HG03558 (cell line): ENCODE results near the gene NEK4.

Experiments used
- ATAC-seq: cut with Tn5 transposase; IDR thresholded peaks from one replicate; pipeline ENCODE4 v1.9.1; 2021; ENCODE audit warnings: moderate number of reproducible peaks; ENCODE audit not compliant: unreplicated experiment; ENCODE audit errors: extremely low read depth

The NEK4 gene

DNA sequence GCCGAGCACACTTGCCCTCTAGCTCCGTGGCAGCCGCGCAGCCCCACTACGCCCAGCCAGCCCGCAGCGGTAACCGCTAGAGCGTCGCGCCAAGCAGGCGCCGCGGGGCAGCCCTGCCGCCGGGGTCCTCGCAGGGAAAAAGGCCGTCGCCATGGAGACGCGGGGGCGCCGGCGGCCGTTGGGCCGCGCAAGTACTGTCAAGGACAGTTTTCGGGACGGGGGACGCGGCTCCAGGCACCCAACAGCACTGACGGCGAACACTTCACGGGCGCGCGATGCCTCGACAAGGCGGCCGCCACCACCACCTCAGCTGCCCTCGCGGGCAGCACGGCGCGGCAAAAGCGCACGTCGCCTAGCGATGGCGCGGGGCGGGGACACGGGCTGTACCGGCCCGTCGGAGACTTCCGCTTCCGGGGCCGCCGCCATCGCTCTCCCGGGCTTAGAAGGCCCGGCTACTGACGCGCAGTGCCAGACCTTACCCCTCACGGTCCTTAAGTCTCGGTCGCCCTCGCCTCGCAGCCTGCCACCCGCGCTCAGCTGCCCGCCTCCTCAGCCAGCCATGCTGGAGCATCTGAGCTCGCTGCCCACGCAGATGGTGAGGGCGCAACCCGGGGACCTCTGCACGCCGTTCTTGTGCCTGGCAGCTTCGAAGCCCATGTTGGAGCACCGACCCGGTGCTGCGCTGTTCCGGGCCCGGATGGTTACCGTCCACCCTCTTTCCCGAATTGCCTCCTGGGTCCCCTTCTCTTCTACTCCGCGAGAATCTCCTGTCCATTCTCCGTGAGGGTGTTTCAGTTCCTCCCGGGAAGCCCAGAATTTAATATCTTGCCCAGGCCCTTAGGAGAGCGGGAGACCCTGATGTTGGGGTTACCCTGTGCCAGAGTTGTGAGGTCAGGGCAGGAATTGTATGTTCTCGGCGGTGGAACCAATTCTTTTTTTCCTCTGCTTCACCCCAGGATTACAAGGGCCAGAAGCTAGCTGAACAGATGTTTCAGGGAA, 64.8 kb downstream of the NEK4 start, which contains the start of the genes GLT8D1 and SPCS1:
GLT8D1 (minus strand) TSS at position 104 of the 999 bp plus-strand sequence. CDS start 5,331 bp downstream, outside the sequence.
SPCS1 (plus strand) TSS at position 419 of the 999 bp plus-strand sequence; CDS start at position 560, 141 bp downstream.
- ATAC-seq, result peak; percentile 51

DNA sequence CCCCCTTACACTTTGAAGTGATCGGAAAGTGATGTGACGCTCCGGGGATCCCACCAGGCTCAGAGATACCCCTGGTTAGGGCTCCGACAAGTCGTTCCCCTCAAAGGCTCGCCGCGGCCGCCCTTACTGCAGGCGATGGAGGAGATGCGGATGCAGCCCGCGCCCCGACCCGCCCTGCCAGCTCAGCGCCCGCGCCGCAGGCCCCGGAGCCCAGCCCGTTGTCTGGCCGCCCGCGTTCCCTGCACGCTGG, 65.4 kb downstream of the NEK4 start:
- ATAC-seq, result no peak

DNA sequence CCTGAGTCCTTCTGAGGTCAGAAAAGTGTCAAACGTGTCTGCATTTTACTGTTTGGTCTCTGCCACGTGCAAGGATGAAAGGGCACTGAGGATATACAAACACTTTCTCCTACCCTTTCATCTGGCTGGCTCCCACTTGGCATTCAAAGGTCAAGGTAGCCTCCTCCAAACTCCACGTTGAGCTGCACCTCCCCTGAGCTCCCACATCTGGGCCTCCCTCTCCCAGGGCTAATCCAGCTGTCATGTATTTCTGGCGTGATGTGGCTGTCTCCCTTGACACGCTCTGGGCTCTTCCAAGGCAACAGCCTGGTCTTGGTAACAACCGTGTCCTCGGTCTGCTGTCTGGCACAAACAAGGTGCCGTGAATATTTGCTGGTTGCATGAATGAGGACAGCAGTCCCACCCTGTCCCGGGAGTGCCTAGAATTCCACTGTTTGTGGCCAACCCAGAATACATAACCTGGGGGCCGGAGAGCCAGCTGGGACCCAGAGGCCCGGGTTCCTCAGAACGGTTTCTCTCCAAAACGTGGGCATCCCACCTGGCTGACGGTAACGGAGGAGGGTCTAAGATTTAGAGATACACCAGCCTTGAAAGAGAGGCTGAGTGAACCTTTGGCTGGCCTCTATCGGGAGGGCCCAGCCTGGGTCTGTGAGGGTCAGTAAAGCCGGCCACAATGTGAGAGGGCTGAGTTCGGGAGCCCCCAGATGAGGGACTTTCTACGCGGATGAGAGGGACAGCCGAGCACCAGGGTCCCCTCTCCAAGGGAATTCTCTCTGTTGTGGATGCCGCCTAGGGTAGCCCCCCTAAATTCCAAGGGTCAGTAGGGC, 65.9 kb downstream of the NEK4 start:
- ATAC-seq, result no peak

DNA sequence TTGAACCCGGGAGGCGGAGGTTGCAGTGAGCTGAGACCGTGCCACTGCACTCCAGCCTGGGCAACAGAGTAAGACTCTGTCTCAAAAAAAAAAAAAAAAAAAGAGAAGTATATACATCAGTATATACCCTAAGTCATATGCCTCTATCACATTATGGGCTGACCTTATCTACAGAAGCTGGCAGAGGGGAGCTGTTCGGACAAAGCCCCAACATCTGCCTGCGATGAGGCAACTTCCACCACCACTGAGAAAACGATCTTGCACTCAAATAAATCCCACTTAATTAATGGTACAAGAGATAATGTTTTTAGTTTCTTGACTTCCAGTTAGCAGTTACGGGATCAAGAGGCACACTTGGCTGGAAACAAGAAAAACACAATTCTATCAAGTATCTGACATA, 67.4 kb downstream of the NEK4 start:
- ATAC-seq, result no peak

DNA sequence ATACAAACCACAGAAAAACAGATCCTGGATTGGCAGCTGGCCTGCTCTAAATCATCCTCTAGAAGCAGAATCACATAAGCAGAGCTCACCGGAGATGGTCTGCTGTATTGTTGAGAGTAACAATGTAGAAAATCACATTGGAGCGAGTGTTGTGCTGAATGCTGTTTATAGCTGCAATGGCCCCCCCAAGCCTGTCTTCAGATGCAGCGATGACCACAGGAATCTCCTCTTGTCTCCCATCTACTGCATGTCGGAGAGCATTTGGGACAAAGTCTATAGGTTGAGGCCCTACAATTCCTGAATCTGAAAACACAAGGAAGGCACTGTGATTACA, 73.1 kb downstream of the NEK4 start:
- no peak for ATAC-seq

DNA sequence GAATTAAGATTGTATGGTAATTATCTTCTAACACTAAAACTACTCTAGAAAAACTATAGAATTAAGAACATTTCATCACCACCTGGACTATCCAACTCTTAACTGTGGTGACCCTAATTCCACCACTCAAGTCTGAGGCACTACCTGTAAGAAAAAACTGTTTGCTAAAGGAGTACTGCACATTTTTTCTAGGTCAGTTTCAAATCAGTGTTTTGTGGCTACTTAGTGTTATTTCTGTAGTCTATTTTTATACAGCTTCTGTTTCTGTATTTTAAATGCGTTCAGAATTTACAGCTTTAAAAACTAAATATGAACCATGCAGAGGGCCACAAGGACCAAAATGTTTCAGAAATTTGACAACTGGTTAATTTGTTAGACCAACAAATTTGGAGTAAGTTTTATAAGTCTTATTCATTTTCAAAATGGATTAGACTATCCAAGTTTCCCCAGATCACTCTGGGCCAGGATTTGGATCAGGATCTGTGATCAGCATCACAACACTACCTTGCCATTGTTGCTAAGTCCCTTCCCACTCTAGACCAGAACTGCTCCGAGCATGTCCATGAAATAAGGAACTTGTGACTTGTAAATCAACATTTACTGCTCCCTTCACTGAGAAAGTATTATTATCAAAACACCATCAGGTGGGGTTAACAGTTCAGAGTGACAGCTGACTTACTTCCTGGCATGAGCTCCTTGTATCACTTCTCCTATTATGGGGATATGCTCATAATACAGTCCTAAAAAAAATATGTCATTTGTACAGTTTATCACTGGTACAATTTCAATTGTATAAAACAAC, 73.7 kb downstream of the NEK4 start:
- ATAC-seq, result no peak

DNA sequence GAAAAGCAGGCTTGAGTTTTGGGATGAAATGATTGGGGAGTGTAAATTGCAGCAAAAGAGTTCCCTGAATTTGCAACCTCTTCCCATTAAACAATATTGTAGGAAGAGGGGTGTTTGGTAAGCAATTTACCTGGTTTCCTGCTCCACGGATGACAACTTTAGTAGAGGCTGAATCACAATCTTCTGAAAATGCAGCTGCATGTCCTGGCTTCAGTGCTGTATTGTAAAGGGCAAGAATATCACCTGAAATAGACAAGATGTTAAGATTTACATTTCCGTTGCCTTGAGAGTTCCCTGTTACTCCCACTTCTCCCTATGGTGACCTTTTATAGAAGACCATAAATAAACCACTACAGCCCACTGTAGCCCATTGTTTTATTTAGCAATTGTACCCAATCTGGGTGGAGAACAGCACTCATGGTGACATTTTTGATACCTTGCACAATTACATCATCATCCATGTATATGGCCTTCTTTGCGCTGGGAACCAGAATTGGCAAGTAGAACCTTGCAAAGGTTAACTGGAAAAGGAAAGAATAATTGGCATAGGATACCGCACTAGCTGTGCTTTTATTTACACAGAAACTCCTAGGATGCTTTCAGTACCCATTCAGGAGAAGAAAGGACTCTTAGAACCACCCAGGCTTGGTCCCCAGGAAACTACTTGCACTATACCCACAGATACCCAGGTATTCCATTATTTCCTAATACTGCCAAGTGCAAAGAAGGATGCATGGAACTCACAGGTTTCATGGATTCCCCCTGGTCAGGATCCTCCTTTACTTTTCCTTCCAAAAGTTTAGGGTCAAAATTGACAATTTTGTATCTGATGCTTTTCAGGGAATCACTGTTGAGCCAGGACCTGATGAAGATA, 74.7 kb downstream of the NEK4 start:
- no peak for ATAC-seq

DNA sequence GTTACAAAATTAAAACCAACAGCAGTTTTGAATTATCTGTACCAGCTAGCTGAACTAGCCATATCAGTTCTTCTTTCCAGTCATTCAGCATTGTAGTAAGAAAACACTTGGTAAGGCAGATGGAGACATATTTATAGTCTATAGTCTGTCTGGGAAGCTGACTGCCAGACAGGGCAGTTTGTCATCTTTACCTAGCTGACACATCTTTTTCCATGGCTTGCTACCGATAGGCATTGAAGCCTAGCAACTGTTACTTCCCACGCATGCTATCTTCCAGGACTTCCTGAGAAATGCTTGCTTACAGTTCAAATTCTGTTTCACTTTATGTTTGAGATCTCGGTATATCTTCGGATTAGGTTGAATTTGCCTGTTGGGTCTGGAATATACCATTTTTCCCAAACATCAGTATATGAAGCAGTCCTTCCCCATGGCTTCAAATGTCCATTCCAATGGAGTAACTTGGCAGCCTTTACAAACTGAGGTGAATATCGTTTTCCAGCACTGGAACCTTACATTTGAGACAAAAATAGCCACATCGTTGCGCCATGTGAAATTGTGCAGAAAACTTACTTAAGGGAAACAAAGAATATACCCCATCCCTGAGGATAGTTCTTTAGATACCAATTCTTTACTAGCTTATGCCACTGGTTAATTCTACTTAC, 76.1 kb downstream of the NEK4 start:
- no peak for ATAC-seq

DNA sequence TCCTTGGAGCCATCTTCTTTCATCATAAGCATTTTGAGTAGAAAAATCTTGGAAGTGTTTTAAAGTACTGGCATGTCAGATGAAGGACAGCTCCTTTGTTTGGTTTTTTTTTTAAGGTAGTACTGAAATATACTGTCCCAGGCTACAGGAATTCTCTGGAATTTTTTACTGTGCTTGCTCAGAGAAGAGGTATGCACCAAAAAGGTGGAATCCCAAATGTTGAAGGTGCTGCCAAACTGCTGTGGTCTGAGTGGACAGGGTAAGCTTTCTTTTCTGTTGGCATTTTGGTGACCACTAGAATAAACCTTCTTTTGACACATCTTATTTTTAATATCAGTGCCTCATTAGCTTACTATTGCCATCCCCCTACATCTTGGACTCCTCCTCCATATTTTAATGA, 77.7 kb downstream of the NEK4 start:
- no peak for ATAC-seq

DNA sequence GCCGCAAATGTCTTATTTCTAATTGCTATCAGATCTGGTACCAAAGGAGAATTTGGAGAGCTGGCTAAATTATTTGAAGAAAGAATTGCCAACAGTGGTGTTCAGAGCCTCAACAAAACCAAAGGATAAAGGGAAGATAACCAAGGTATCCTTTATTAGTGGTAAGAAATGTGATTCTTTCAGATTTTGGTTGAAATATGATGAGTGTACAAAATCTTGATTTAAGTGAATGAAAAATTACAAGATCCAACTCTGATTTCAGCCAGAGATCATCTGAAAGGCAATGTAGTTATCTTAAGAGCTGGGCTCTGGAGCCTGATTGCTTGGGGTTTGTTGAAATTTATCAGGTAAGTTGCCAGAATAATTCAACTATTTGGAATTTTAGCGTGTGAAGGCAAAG, 80.2 kb downstream of the NEK4 start:
- ATAC-seq, result no peak

DNA sequence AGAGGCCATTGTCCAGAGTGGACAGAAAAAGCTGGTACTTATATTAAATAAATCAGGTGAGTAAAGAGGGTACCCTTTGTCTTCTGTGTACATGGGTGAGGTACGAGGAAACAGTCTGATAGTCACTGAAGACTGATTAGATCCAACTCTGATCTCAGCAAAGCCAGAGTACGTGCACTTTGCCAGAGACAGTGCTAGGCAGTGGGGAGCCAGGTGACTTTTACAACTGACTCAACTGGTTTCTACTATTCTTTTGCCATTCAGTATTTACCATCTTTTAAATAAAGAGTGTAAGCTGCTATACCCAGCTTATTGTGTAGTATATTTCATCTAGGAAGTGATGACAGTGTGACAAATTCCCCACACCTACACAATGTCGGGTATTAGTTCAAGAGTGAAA, 81.6 kb downstream of the NEK4 start:
- ATAC-seq, result no peak

DNA sequence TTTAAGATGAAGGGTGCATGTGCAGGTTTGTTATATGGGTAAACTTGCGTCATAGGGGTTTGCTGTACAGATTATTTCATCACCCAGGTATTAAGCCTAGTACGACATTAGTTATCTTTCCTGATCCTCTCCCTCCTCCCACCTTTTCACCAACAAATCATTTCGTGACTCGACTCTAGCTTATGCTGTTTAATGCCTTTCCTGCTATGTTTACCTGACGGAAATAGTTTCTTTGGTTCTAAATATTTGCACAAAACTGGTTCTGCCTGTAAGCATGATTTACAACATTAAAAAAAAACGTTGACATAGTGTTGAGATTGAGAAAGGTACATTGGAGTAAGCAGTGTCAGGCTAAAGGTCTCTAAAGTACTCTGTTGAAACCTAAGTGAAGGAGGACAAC, 82.5 kb downstream of the NEK4 start:
- no peak for ATAC-seq

DNA sequence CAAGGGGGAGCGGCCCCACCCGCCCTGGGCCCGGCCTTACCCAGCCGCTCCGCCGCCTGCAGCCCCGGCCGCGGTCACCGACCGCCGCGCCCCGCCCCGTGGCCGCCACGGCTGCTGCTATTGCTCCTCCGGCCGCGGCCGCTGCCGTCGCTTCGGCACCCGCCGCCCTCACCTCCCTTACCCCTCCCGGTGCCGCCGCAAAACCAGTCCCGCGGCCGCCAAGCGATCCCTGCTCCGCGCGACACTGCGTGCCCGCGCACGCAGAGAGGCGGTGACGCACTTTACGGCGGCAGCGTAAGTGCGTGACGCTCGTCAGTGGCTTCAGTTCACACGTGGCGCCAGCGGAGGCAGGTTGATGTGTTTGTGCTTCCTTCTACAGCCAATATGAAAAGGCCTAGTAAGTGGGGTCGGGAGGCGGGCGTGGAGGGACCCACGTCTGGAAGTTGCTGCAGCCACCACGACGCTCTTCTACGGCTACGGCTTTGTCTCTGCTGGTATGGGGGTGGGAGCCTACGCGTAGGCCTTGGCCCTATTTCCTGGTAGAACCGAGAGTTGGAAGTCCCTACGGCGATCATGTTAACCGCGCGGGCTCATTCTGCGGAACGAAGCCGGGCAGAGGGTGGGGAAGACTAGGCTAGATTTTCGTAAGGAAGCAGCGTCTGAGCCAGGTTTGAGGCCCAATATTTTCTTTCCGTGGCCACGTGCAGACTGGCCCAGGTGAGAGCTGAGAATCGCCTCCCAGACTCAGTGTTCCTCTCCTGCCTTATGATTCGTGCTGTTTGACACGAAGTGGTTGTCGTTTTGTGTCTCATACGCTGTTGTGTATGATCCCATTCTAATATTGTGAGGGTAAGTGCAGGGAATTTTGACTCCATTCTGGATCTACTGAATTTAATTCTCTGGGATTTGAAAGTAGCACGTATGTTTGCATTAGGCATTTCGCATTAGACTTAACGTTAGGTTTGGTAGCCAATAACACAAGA, 84.7 kb downstream of the NEK4 start, which contains the start of the genes GNL3 and PBRM1:
GNL3 (plus strand) TSS at position 324 of the 983 bp plus-strand sequence; CDS start at position 385, 61 bp downstream.
PBRM1 (minus strand) TSS at position 205 of the 983 bp plus-strand sequence.
- peak; percentile 50 for ATAC-seq

DNA sequence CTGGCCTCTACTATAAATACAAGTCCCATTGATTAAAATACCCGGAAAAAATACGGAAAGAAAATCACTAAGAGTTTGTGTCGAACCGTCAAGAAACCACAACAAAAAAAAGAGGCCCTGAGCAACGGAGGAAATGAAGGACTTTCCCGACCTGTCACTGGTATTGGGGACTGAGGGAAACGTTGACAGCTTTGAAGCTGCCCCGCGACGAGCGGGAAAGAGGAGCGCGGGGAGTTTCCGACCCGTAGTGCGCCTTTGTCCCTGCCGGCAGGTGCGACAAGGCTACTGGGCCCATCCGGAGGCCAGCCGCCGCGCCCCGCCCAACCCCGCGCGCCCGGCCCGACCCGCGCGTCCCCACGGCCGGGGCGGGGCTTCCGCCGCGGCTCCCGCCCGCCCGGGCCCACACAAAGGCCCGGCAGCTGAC, 85.4 kb downstream of the NEK4 start:
- ATAC-seq, result peak; percentile 40

DNA sequence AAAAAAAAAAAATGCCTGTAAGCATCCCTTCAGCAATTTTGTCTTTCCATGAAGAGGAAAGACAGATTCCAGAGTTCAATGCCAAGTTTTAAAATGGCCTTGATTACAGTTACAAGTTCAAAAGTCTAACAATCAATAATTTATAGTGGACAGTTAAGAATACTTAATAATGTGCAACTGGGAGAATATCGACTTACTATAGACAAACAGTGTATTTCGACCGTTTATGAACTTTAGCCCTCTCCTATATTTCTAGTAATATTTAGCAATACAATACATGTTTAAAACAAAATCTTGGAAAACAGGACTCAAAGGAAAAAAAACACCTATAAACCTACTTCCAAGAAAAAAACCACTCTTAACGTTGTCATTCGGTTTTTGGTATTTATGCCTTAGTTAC, 86.6 kb downstream of the NEK4 start:
- ATAC-seq, result no peak

DNA sequence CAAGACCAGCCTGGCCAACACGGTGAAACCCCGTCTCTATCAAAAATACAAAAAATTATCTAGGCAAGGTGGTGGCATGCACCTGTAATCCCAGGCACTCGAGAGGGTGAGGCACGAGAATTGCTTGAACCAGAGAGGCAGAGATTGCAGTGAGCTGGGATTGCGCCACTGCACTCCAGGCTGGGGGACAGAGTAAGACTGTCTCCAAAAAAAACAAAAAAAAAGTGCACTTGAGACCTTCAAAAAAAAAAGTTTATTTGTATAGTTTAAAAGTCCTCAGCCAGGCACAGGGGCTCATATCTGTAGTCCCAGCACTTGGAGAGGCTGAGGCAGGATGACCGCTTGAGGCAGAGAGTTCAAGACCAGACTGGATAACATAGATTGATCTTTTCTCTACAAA, 87.1 kb downstream of the NEK4 start:
- no peak for ATAC-seq

DNA sequence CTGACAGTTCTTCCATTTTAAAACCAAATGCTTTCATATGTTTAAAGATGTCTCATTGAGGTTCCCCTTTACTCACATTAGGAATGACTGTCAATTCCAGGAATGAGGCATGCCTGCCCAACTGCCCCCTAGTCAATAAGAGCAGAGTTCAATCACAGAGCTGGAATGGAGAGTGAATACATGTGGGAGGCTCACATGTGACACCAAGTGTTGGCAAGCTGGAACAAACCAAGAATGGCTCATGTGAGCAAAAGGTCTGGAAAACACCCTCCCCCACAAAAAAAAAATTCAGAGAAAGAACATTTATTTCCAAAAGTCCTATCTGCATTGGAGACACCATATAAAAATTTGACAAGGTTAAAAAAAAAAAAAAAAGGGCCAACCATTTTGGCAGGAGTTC, 88.7 kb downstream of the NEK4 start:
- ATAC-seq, result no peak

DNA sequence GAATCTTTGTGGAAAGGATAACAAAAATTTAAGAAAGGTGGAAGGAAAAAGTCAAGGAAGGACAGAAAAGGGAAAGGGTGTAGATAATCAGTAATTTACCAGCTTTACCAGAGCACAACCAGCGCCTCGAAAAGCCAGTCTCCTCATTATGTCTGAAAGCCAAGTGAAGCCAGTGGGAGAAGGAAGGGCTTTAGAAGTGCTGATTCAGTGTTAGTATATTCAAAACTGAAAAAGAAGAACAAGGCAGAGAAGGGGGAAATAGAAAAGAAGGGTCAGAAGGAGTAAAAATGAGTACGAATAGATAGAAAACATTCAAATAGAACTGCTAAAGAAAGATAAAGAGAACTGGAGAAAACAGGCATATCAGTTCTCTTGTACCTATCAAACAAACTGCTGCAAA, 89.1 kb downstream of the NEK4 start:
- no peak for ATAC-seq
